ENCODE data around the gene PCBD1.
"Not testable (repeated sequence)": the region's sequence is repeated elsewhere in the genome, so short reads cannot be mapped to it uniquely, and the experiment has no call there.

Gene PCBD1

GRCh38 chr10:70887804-70888800, at the start of gene PCBD1:
TSS of gene PCBD1 (minus strand) at chr10:70888565. CDS start at chr10:70888533, 32 bp downstream.
- DNase-seq (ENCODE audit: low spot score), result peak; percentile 73

DNA sequence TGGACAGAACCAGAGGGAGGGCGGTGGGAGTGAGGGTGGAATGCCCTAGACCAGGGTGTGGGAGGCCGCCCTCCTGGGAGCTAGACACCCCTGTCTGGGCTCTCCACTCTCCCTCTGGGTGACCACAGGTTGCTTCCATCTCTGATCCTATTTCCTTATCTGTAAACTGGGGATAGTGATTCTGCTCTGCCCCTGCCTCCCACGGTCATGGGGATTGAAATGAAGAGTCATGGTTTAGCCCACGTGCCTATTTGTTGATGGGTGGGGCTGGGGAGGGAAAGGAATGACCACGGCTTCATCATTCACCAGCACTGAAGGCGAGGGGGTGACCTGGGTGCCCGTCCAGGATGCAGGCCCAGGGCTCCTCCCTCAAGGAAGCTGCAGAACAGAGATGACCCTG, 49.3 kb upstream of the PCBD1 start:
- no peak for DNase-seq (ENCODE audit: low spot score)

- no peak for DNase-seq (ENCODE audit: low spot score)
These were observed 47.7 kb upstream of the PCBD1 start for GRCh38 chr10:70936111-70936510.

DNA sequence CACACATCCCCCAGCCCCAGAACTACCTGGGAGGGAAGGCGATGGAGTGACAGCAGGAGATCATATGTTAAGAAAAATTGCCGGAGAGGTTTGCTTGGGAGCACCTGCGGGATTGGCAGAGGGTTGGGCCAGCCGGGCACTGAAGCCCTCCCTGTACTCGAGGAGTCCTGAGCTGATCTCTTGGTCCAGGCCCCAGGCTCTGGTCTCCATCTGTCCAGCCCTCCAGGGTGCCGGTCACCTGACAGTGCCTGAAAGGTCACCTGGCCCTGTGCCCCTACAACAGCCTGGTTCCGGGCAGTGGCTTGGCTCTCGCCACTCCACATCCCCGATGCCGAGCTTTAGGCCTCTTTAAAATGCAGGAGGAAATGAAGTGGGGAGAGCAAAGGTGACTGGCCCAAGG, 47.3 kb upstream of the PCBD1 start:
- no peak for DNase-seq (ENCODE audit: low spot score)

- no peak for DNase-seq (ENCODE audit: low spot score)
These were observed 46.8 kb upstream of the PCBD1 start for GRCh38 chr10:70935125-70935625.

GRCh38 chr10:70934701-70935100, 46.3 kb upstream of the PCBD1 start:
- no peak for DNase-seq (ENCODE audit: low spot score)

DNA sequence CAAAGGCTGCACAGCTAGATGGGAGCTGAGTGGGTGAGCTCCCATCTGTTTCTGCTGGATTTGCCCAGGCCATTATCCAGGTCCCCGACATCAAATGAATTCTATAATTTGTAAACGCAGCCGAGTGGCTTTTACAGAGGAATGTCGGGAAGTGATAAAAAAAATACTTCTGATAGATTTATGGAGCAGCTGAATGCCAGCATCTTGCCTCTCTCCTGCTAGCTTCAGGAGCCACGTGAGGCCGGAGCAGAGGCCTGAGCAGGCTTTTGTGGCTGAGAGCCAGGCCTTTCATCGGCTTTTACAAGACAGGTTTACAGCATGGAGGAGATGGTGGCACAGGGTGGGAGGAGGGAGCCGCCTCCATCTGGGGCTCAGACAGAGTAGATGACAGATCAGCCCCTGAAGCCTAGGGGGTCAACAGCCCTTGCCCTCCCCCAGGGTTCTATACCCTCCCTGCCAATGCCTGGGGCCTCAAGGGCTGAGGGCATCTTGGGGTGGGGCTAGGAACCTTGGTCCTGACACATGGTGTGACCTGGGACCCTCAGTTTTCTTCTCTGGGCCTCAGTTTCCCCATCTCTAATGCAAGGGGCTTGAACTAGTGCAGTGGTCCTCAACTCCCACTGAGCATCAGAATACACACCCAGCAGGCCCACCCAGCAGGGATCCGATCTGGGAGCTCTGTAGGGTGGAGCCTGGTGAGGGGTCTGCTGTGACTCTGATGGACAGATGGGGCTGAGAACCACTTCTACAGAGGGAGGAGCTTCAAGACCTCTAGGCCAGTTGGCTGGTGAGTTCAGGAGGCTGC, 44.2 kb upstream of the PCBD1 start:
- DNase-seq (ENCODE audit: low spot score), result no peak

GRCh38 chr10:70931168-70931815, 42.9 kb upstream of the PCBD1 start:
- no peak for DNase-seq (ENCODE audit: low spot score)

DNA sequence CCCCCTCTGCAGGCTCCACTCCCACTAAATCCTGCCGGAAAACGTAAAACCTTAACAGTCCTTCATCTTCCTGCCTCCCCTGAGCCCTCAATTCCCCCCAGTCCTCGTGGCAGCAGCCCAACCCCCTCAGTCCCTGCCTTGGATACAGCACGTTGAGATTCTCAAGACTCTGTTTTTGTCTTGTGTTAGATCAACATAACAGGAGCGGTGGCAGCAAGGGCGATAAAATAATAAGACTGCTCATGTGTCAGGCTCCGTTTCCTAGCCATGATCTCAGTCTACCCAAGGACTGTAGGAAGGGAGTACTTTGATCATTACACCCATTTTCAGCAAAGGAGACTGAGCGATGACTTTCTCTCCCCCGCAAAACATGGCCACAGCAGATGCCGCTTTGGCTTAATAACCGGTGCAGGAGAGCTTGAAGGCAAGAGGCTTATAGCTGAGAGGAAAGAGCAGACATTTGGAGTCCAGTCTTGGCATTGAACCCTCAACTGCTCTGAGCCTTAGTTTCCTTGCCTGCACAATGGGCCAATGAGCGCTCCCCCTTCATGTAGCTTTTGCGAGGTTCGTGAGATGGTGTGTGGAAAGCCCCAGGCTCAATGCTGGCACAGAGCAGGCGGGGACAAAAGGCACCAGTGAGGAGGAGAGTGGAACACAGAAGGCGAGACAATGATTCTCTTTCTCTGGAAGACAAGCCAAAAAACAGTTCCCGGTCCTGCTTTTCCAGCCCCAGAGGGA, 42.1 kb upstream of the PCBD1 start:
- no peak for DNase-seq (ENCODE audit: low spot score)

GRCh38 chr10:70928140-70928539, 39.8 kb upstream of the PCBD1 start:
- DNase-seq (ENCODE audit: low spot score), result no peak

DNA sequence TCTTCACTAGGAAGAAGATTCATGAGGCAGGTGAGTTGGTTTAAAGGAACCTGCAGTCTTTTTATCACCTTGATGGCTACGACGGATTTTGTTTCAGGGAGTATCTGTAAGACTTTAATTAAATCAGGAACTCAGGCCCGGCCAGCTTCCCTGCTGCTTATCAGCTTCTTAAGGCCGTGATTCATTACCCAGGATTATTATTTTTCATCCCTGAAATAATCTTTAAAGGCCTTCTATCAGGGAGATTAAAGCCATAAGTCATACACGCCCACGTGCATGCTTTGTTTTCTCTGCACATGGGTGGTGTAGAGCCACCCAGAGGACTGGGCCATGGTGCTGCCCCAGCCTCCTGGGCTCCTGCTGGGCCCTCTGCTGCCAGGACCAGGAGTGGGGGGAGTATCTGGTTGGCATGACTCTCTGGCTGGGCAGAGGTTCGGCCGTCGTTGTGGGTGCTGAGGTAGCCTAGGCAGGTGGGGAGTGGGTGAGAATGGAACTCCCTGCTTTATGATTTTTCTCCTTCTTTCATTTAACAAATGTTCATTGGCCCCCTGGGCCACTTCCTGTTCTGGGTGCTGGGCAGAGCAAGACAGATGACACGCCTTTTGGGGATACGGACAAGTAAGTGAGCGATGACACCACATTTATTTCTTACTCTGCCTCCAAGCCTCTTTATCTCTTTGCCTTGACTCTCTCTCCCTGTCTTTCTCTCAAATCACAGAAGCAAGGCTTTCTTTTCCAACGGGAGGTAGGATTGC, 39.0 kb upstream of the PCBD1 start:
- DNase-seq (ENCODE audit: low spot score), result no peak

GRCh38 chr10:70926226-70927000, 38.0 kb upstream of the PCBD1 start:
- DNase-seq (ENCODE audit: low spot score), result no peak

- DNase-seq (ENCODE audit: low spot score), result peak; percentile 33
These were observed 37.2 kb upstream of the PCBD1 start for GRCh38 chr10:70925377-70926225.

DNA sequence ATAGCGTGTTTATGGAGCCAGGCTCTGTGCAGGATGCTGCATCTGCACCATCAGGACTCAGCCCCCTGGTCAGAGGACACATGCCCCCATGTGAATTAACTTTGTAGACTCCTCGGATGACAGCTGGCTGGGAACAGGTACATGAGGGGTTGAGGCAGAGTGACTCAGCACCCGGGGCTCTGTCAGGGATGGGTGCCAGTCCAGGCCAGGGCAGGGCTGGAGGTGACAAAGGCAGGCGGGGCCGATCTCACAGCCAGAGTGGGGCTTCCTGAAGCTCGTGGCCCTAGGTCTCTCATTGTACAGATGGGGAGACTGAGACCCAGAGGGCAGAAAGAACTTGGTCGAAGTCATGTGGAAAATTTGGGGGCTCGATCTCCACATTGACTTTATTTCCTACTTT, 35.3 kb upstream of the PCBD1 start:
- no peak for DNase-seq (ENCODE audit: low spot score)

DNA sequence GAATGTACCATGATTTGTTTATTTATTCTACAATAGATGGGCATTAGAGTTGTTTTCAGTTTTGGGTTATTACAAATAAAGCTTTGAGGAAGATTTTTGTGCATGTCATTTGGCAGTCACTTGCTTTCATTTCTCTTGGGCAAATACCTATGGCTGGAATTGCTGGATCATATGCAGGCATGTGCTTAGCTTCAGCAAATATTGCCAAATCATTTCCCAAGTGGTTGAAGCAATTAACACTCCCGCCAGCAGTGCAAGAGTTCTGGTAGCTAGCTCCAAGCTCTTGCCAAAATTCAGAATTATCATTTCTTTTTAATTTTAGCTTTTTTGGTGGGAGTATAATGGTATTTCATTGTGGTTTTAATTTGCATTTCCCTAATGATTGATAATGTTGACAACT, 32.9 kb upstream of the PCBD1 start:
- no peak for DNase-seq (ENCODE audit: low spot score)

DNA sequence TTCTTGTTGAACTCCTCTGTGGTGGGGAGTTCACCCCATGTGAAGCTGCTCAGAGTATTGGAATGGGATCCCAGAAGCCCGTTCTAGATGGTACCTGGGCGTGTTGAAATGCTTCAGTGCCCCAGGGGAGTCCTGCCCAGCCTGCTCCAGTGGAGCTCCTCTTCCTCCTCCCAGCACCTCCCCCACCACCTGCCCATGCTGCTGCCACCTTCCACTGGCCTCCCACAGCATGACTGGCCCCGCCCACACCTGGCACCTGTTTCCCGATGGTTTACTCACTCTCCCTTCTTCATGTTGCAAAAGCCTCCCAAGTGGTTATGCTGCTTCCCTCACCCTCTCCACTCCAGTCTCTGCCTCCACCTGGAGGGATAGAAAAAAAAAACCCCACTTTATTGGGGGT, 32.2 kb upstream of the PCBD1 start:
- DNase-seq (ENCODE audit: low spot score), result no peak

GRCh38 chr10:70919906-70920305, 31.5 kb upstream of the PCBD1 start:
- not testable (repeated sequence) for DNase-seq (ENCODE audit: low spot score)

DNA sequence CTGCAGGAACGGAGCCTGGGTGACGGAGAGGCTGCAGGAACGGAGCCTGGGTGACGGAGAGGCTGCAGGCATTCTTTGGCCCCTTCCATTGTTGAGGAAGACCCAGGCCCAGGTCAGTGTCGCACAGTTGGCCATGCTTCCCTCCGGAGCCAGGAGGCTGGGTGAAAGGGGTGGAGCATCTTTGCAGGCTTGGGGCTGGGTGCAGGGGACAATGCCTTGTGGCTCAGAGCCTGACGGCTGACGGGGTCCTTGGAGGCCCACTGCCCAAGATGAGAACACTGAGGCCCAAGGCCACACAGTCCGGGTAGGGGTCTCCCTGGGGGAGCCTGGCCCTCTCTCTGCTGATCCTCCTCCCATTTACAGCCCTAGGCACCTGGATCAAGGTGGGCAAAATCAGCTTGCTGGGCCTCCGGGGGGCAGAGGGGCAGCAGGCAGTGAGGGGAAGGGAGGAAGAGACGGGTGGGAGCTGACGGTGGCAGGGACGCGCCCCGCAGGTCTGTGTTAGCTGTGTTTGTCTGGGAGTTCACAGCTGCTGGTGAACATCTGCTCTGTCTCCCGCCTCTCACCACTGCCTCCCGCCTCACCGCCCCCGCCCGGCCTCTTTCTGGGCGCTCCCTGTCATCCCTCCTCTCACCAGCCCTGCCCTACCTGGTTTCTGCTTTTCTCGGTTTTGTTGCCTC, 30.6 kb upstream of the PCBD1 start:
- DNase-seq (ENCODE audit: low spot score), result no peak
